GM21717 (cell line): ENCODE measurements around the gene RPS27A.
A peak's percentile ranks its signal among the peaks of the same experiment; 100 is the strongest.
"Not testable (repeated sequence)": the region's sequence is repeated elsewhere in the genome, so short reads cannot be mapped to it uniquely, and the experiment has no call there.

ENCODE experiments used
- ATAC-seq: cut with Tn5 transposase; IDR thresholded peaks from one replicate; pipeline ENCODE4 v1.9.1; 2021; ENCODE audit warnings: mild to moderate bottlenecking, moderate library complexity; ENCODE audit not compliant: unreplicated experiment

RPS27A gene

DNA sequence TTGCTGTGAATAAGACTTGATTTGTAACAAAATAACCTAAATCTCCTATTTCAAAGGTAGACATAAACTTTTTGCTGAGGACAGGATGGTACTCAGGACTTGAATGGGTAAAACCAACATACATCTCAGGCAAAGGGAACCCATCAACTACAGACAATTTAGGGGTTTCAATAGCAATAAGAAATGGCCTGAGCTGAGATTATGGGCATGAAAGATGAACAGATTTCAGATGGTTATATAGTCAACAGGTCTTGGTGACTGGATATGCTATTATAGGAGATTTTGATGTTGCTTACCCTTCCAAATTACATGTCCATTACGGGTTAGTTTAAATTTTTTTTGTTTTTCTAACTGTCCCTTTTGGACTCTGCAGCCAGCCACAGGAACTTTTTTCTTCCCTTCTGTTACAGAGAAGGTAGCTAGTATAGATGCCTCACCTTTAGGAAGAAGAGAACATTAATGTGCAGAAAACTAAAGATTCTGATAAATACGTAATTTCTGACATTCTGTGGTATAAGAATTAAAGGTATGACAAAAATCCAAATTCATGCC, 4.6 kb downstream of the RPS27A start:
- ATAC-seq, result no peak

- ATAC-seq, result no peak
These were observed 7.3 kb downstream of the RPS27A start for GRCh38 chr2:55239656-55240222.

- ATAC-seq, result not testable (repeated sequence)
These were observed 9.1 kb downstream of the RPS27A start for GRCh38 chr2:55241582-55241981.

DNA sequence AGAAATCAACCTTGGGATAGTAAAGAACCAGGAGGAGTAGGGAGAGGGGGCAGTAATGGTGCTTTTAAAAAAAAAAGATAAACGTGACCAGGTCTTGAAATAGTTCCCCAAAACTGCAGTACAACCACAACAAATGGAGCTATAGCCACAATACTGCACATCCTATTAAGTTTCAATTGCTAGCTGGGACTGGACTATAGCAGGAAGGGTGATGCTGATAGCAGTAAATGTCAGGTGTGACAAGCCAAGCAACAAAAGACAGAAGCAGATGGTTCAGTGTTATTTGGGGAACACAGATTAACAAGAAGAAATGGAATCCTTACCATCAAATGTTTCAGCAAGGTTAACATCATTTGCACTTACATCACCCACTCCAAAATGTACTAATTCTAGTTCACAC, 10.1 kb downstream of the RPS27A start:
- ATAC-seq, result no peak

- ATAC-seq, result no peak
These were observed 12.9 kb downstream of the RPS27A start for GRCh38 chr2:55245411-55245810.

DNA sequence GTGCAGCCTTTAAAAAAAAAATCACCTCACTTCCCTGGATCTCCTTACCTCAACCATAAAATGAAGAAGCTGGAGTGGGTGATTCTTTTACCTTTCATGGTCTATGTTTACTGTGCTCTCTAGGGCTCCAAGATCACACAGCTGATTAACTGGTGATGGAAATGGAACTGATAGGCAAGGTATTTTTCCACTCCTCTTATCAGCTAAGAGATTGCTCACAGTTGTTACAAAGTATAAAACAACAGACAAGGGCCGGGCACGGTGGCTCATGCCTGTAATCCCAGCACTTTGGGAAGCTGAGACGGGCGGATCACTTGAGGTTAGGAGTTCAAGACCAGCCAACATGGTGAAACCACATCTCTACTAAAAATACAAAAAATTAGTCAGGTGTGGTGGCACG, 14.5 kb downstream of the RPS27A start:
- no peak for ATAC-seq

- no peak for ATAC-seq
These were observed 20.3 kb downstream of the RPS27A start for GRCh38 chr2:55252832-55253231.

GRCh38 chr2:55259586-55259985, 27.1 kb downstream of the RPS27A start:
- ATAC-seq, result not testable (repeated sequence)

DNA sequence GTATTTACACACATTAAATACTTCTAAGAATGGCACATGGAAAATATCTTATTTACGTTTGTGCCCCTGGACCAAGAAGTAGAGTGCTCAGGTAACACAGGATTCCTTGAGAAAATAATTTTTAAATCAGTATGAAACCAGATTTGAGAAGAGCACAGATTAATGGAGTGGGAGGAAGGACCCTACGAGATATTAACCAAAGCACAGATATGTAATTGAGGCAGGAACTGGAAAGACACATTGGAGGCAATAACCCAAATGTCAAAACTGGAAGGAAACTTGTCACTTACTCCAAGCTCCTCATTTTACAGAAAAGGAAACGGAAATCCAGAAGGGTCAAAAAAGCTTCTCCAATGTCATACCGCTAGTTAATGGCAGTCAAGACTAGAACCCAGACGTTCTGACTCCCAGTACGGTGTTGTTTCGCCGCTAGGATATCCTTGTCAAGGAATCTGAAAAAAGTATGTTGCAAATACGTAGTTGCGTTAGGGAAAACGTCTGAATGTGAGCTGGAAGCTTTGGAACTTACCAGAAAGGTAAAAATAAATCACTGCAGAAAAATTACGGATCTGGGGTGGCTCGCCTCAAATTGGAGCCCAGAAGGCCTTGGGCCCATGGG, 35.9 kb downstream of the RPS27A start:
- ATAC-seq, result peak; percentile 7

GRCh38 chr2:55268907-55269644, 36.6 kb downstream of the RPS27A start, which contains the start of gene MTIF2:
TSS of gene MTIF2 (minus strand) at chr2:55269231. CDS start at chr2:55263858, 5,373 bp downstream.
- ATAC-seq, result peak; percentile 97

DNA sequence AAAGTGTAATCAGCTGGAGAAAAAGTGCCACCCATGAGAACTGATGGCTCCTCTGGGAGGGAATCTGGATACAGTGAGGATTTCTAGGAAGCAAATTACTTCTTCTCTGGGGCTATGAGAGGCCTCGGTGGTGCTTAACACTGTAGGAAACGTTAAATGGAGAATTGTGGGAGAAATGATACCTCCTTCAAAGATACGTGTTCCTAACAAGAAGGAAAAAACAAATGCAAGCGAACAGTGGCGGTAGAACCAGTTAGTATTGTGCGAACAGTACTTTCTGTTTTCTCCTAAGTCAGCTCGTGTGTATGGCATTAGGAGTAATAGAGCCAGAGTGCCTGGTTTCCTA, 37.1 kb downstream of the RPS27A start:
- ATAC-seq, result no peak

- ATAC-seq, result not testable (repeated sequence)
These were observed 41.9 kb downstream of the RPS27A start for GRCh38 chr2:55274346-55274745.

DNA sequence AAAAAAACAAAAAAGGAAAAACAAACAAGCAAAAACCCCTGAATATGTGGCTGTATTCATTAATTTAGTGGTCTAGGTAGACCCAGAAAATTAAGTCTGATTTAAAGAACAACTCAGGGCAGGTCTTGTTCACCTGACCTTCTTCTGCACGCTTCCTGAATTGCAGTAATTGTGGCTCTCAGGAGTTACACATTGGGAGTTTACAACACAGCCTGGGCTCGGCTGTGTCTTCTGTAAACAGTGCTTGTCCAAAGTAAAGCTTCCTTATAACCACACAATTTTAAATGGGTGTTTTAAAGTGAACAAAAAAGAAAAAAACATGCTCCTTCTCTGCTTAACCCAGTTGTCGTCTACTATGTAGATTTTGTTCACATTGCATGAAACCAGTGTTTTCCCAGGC, 44.8 kb downstream of the RPS27A start:
- ATAC-seq, result no peak

GRCh38 chr2:55279214-55279835, 46.8 kb downstream of the RPS27A start:
- not testable (repeated sequence) for ATAC-seq

DNA sequence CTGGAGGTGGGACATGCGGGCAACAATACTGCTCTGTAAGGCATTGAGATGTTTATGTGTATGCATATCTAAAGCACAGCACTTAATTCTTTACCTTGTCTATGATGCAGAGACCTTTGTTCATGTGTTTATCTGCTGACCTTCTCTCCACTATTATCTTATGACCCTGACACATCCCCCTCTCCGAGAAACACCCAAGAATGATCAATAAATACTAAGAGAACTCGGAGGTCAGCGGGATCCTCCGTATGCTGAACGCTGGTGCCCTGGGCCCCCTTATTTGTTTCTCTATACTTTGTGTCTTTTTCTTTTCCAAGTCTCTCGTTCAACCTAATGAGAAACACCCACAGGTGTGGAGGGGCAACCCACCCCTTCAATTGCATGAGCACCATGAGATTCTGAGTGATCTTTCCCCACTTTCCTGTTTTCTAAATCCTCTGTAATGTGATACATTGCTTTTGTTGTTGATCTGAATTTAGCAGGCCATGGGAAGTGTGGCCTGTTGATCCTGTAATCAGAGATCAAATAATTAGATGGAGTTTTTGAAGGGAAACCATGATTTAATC, 47.5 kb downstream of the RPS27A start:
- ATAC-seq, result not testable (repeated sequence)

DNA sequence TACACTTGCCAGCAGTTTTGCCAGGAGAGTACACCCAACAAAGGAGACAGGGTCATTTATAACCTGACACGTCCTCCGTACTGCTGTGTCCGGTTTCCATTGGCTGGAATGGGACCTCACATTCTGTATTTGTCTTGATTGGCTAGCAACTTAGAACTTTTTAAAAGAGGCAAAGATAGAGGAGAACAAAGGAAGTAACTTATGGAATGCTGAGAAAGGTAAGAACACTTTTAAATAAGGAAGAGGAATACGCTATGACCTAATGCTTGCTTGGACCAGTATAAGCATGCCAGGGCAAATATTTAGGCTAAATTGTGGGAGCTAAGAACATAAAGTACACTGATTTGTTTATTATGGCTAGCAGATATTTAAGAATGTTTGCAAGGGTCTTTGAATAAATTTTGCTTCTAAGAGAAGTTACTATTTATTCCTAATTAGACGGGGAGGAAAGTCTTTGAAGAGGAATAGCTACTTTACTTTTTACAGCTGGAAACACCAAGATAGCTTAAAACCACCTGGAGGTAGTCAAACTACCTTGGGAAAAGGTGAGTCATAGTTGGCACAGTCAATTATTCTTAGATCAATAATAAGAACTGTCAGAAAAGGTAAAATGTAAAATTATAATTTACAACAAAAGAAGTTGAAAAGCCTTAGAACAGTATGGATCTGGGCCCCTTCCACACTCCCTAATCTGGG, 48.5 kb downstream of the RPS27A start:
- not testable (repeated sequence) for ATAC-seq

DNA sequence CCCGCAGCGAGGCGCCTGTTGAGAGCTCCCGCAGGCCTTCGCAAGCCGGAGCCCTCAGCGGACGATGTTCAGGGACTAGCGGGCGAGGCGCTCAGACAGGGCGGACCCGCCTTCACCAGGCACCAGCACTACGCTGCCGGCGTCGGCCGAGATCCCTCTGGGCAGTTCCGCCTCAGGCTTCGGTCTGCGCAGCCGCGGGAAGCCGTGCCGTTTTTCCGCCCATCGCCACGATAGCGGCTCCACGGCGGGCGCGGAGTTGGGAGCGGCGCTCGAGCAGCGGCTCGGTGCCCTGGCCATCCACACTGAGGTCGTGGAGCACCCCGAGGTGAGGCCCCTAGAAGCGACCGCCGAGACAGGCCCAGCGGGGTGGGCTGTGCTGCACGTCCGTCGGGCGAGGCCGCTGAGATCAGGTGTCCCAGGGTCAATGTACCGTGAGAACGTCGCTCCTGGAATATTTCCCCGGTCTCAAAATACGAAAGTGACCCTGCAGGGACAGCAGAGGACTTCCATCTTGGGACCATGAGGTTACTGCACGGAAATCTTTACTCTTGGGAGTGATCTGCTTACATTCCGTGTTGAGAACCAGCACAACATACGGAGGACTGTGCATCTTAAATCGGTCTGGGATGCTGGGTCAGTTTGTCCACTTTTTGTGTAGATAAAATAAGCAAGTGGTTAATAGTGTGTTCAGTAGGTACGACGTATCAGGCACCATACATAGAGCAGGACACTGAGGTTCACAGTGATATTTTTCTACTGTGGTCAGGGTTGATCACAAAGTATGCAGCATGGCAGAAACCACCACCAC, 49.8 kb downstream of the RPS27A start:
- peak; percentile 98 for ATAC-seq

GRCh38 chr2:55283083-55283482, 50.6 kb downstream of the RPS27A start:
- no peak for ATAC-seq
